ENCODE results near the gene CD177.
"Not testable (repeated sequence)": the region's sequence is repeated elsewhere in the genome, so short reads cannot be mapped to it uniquely, and the experiment has no call there.

Gene CD177

GRCh38 chr19:43353606-43354304, at the start of gene CD177:
Gene CD177, plus strand, starts transcription at chr19:43353686. Its CDS starts 29 bp downstream, at chr19:43353715.
- no peak for DNase-seq

DNA sequence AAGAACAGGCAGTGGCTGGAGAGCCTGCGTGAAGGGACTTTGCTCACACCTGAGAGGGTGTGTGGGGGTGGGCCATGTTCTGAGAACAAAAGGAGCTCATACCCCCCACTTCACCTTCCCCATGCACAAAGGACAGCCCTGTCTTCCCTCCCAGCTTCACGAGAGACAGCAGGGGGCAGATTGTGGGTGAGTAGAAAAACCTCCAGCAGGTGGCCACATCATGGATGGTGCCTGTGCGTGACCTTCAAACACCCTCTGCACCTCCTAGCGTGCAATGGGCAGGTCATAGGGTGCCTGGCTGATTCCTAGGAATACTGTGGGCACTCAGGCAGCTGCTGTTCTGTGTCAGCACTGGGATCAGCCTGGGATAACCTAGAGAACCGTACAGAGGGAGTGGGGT, 47.8 kb upstream of the CD177 start:
- peak in 1 of 2 experiments; percentile 15 for DNase-seq

DNA sequence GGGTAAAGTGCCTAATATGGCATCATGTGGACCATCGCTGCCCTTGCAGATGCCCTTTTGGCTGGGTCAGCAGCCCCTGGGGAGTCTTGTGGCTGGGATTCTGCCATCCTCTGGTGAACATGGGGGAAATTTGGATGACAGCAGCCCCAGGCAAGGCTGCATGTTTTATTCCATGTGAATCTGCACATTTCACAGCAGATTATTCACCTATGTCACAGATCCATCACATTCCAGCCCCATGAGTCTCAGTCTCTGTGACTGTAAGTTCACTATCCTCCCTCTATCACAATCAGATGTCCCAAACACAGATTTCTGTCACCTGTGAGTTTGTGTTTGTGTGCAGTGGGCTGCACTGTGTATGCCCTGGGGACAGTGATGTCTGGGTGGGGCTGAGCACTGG, 47.4 kb upstream of the CD177 start:
- DNase-seq: no peak

DNA sequence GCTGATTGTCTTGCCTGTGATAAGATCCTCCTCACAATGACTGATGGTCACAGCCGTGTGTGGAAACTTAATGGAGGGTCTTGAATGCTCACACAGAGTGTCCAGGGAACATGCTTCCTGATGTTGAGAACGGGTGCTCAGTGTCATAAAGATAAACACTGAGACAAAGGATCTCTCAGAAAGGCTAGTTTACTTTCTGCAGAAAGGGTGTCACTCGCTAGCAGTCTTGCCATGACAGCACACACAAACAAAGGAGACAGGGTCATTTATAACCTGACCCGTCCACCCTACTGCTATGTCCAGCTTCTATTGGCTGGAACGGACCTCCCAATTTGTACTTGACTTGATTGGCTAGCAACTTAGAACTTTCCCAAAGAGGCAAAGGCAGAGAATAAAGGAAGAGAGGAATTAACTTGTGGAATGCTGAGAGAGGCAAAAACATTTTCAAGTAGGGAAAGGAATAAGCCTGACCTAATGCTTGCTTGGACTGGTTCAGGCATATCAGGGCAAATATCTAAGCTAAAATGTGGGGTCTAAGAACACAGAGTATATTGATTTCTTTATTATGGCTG, 45.2 kb upstream of the CD177 start:
- DNase-seq: no peak

- DNase-seq: no peak
Observed at GRCh38 chr19:43309466-43309865, 44.0 kb upstream of the CD177 start.

DNA sequence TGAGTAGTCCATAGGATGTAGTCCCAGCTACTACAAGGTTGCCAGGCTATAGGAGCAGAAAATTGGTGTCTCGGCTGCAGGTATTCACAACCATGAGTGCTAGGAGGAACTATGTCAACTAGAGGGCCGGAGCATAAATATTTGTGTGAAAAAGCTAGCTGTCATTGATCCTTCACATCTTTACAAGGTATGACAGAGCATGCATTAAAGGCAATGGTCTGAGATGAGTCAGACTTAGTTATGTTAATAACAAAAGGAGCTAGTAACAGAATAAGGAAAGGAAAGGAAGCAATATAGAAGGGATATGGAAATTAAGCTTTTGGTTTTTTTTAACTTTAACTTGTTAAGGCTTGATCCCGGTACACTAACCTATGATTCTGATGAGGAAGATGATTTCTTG, 43.3 kb upstream of the CD177 start:
- DNase-seq: no peak

DNA sequence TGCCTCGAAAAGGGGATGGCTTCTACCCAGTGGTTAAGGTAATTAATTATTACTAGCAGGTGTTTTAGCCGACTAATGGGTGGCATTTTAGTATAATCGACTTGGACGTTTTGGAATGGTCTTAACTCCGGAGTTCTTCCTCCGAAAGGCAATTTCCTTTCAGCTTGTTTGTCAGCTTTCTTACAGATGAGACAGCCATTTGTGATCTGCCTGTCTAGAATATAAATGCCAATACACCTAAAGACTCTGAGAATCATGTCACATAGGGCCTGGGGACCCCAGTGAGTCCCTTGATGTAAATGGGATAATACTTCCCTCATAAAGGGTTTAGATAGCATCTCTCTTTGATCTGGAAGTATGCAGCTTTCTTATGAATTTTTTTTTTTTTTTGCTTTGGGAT, 42.2 kb upstream of the CD177 start:
- no peak for DNase-seq

DNA sequence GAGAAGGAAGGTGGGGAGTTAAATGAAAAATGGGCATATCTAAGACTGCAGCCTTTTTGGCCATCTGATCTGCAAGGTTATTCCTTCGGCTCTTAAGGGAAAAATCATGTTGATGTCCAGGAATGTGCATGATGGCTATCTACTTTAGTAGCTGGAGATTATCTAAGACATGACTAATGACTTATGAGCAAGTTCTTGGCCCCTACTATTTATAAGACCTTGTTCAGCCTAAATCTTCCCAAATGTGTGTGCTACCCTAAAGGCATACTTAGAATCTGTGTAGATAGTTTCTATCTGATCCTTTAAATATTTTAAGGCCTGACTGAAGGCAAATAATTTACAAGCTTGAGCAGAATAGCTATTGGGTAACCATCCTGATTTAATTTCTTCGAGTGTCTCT, 41.8 kb upstream of the CD177 start:
- no peak for DNase-seq

DNA sequence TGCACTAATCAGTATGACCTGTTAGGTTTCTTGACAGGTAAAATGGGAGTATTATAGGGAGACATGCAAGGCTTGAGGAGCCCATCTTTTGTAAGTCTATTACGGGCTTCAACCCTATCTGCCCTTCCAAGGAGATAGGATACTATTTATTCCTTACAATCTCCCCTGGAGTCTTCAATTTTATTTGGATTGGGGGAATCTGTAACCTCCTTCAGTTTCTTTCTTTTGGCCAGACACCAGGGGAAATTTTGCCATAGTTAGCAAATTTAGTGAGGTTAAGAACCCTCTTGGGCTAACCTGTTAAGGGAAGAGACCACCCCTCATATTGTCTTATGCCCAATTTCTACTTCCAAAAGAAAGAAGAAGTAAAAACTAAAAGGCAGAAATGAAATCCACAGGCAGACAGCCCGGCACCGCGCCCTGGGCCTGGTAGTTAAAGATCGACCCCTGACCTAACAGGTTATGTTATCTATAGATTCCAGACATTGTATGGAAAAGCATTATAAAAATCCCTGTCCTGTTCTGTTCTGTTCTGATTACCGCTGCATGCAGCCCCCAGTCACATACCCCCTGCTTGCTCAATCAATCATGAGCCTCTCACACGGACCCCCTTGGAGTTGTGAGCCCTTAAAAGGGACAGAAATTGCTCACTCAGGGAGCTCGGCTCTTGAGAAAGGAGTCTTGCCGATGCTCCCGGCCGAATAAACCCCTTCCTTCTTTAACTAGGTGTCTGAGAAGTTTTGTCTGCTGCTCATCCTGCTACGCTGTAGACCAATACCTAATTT, 39.6 kb upstream of the CD177 start:
- no peak for DNase-seq

DNA sequence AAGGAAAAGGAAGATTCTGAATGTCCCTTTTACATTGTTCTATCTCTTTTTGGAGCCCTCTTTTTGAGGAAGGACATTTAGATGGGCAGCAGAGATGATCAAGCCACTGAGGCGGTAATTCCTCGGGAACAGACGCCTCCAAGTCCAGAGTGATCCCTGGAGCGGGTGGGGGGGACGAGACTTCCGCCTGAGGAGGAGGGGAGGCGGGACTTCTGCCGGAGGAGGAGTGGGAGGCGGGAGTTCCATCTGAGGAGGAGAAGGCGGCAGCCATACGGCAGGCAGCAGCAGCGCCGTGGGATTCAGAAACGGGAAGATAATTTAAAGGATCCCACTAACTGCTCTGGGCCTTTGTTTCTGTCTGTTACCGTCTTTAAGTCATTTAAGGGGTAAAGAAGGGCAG, 37.6 kb upstream of the CD177 start:
- DNase-seq: no peak

GRCh38 chr19:43316591-43317319, 36.7 kb upstream of the CD177 start:
- DNase-seq: peak; percentile 75

DNA sequence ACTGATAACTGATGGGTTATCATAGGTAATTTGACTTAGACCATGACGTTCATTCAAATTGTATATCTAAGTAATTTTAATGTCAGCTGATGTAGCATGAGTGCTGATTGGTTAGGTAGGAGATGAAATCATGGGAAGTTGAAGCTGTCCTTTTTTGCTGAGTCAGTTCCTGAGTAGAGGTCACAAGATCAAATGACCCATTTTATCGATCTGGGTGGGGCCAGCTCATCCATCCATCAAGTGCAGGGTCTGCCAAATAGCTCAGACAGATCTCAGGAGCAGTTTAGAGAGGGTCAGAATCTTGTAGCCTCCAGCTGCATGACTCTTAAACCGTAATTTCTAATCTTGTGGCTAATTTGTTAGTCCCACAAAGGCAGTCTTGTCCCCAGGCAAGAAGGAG, 35.3 kb upstream of the CD177 start:
- no peak for DNase-seq

DNA sequence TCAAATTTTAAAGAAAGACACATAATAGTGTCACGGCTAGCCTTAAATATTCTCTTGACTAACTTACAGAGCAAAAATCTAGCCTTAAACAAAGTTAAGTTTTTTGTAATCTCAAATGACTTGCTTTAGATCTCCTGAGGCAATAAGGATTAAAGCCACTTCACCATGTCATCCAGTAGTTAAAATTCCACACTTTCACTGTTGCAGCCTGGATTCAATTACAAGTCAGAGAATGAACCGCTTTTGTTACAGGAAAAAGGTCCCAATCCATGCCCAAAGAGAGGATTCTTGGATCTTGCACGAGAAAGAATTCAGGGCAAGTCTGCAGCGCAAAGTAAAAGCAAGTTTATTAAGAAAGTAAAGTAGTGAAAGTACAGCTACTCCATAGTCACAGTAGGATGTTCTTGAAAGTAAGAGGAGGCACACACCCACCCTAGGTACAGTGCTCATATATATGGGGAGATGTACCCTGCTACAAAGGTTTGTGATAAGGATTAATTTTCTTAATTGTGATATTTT, 34.6 kb upstream of the CD177 start:
- no peak for DNase-seq

DNA sequence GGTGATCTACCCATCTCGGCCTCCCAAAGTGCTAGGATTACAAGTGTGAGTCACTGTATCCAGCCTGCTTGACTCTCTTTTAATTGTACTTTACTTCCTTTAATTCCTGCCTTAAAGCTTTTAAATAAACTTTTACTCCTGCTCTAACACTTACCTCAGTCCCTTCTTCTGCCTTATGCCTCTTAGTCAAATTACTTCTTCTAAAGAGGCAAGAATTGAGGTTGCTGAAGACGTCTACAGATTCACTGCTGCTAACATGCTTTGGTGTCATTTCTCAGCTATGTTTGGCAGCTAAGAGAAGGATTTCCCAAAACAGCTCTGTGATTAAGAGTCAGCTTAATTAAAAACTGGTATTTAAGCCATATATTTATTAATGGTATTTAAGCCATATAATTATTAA, 32.9 kb upstream of the CD177 start:
- DNase-seq: no peak

DNA sequence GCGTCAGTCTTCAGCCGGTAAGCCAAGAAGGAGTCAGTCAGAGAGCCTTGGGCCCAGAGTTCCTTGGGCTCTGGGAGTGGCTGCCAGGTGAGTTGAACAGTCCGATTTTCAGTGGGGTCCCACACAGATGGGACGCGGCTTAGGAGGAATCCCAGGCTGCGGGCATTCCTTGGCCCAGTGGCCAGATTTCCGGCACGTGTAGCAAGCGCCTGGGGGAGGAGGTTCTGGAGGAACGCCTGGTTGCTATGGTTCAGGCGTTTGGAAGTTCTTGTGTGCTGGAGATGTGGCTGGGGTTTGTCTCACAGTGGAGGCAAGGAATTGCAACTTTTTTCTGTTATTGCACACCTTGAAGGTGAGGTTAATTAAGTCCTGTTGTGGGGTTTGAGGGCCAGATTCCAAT, 26.7 kb upstream of the CD177 start:
- DNase-seq: not testable (repeated sequence)

DNA sequence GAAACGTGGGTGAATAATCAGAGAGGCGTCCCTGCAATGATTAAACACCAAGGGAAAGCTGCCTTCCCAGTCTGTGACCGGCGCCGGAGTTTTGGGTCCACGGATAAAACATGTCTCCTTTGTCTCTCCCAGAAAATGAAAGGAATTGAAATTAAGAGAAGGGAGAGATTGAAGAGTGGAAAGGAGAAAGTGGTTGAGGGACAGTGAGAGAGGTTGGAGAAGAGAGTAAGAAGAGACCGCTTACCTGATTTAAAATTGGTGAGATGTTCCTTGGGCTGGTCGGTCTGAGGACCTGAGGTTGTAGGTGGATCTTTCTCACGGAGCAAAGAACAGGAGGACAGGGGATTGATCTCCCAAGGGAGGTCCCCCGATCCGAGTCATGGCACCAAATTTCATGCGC, 24.9 kb upstream of the CD177 start:
- not testable (repeated sequence) for DNase-seq

GRCh38 chr19:43329049-43329448, 24.4 kb upstream of the CD177 start:
- not testable (repeated sequence) for DNase-seq

DNA sequence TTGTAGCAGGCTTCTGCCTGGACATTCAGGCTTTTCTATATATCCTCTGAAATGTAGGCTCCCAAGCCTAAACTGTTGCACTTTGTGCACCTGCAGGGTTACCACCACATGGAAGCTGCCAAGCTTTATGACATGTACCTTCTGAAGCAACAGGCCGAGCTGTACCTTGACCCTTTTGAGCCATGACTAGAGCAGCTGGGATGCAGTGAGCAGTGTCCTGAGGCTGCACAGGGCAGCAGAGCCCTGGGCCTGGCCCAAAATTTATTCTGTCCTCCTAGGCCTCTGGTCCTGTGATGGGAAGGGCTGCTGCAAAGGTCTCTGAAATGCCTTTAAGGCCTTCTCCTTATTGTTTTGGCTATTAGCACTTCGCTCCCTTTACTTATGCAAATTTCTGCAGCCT, 23.5 kb upstream of the CD177 start:
- no peak for DNase-seq

- DNase-seq: no peak
Observed at GRCh38 chr19:43330726-43331434, 22.6 kb upstream of the CD177 start.

GRCh38 chr19:43331435-43332010, 22.0 kb upstream of the CD177 start:
- DNase-seq: no peak

GRCh38 chr19:43332058-43332922, 21.2 kb upstream of the CD177 start:
- no peak for DNase-seq

Data from SHP77 (cell line).